WTC11 (cell line): ENCODE results near the gene CEMIP. TPM values are rescaled to one million over a fixed set of nuclear protein-coding genes. Genes with fewer than 3 reads are reported as not detected.

Experiments
- ATAC-seq: fragments of 200-7000 bp; cut with Tn5 transposase; 2 replicates; pipeline ENCODE4 v1.10.0; 2021; ENCODE audit warnings: mild to moderate bottlenecking, moderate library complexity
- CTCF ChIA-PET: fragments of 300-600 bp; sonication (Branson Sonifier 250); formaldehyde crosslinking; loops from one replicate; lab custom pipeline; 2021; ENCODE audit warnings: antibody characterized with exemption; lab: Charles Lee
- POLR2A ChIA-PET: fragments of 350-600 bp; sonication (Branson Sonifier 250); formaldehyde crosslinking; loops from one replicate; lab custom pipeline; 2021; ENCODE audit warnings: antibody characterized with exemption; lab: Charles Lee
- DNase-seq: peaks from one replicate; pipeline ENCODE4 v3.0.0; 2021; ENCODE audit warnings: low spot score
- H3K27ac Mint-ChIP-seq: 2 replicates; pipeline ENCODE4 v1.8.0; 2021; ENCODE audit warnings: mixed read lengths
- H3K27me3 Mint-ChIP-seq: 2 replicates; pipeline ENCODE4 v1.8.0; 2021; ENCODE audit warnings: low read depth, mild to moderate bottlenecking, moderate library complexity, mixed read lengths
- H3K36me3 Mint-ChIP-seq: 2 replicates; pipeline ENCODE4 v1.8.0; 2021; ENCODE audit warnings: mixed read lengths
- H3K4me1 Mint-ChIP-seq: 2 replicates; pipeline ENCODE4 v1.8.0; 2022; ENCODE audit warnings: mixed read lengths
- H3K4me3 Mint-ChIP-seq: 2 replicates; pipeline ENCODE4 v1.8.0; 2021; ENCODE audit warnings: mild to moderate bottlenecking, moderate library complexity, mixed read lengths
- H3K9me3 Mint-ChIP-seq: 2 replicates; pipeline ENCODE4 v1.8.0; 2021; ENCODE audit warnings: mixed read lengths
- EMX1 ChIP-seq: fragments of 250-450 bp; sonication (Bioruptor Pico); IDR thresholded peaks from 2 replicates; pipeline ENCODE4 v1.8.0; 2021; ENCODE audit warnings: mild to moderate bottlenecking
- ESRRA ChIP-seq: sonication (generic); formaldehyde crosslinking; IDR thresholded peaks from 2 replicates; pipeline ENCODE4 v1.8.1; 2022; ENCODE audit warnings: mild to moderate bottlenecking, missing genetic modification reagents, borderline replicate concordance
- FOXK1 ChIP-seq: sonication (generic); formaldehyde crosslinking; IDR thresholded peaks from 2 replicates; pipeline ENCODE4 v1.8.0; 2022; ENCODE audit warnings: mild to moderate bottlenecking, moderate library complexity, missing genetic modification reagents
- FOXP1 ChIP-seq: sonication (generic); formaldehyde crosslinking; IDR thresholded peaks from 2 replicates; pipeline ENCODE4 v1.8.0; 2022; ENCODE audit warnings: missing genetic modification reagents, mild to moderate bottlenecking, moderate library complexity, borderline replicate concordance
- FOXP4 ChIP-seq: sonication (generic); formaldehyde crosslinking; IDR thresholded peaks from 2 replicates; pipeline ENCODE4 v1.8.0; 2022; ENCODE audit warnings: mild to moderate bottlenecking, missing genetic modification reagents
- IRF1 ChIP-seq: sonication (generic); formaldehyde crosslinking; IDR thresholded peaks from 2 replicates; pipeline ENCODE4 v1.8.0; 2023; ENCODE audit warnings: missing genetic modification reagents
- MXD4 ChIP-seq: fragments of 250-450 bp; sonication (Bioruptor Pico); IDR thresholded peaks from 2 replicates; pipeline ENCODE4 v1.8.0; 2021; ENCODE audit warnings: mild to moderate bottlenecking, moderate library complexity, borderline replicate concordance
- NFATC4 ChIP-seq: fragments of 250-450 bp; sonication (Bioruptor Pico); IDR thresholded peaks from 2 replicates; pipeline ENCODE4 v1.9.0; 2021; ENCODE audit warnings: mild to moderate bottlenecking
- PRRX2 ChIP-seq: fragments of 250-450 bp; sonication (Bioruptor Pico); IDR thresholded peaks from 2 replicates; pipeline ENCODE4 v1.8.0; 2021; ENCODE audit warnings: mild to moderate bottlenecking
- SMAD3 ChIP-seq: sonication (generic); formaldehyde crosslinking; IDR thresholded peaks from 2 replicates; pipeline ENCODE4 v1.8.0; 2022; ENCODE audit warnings: missing genetic modification reagents, mild to moderate bottlenecking, borderline replicate concordance
- SP1 ChIP-seq: sonication (generic); formaldehyde crosslinking; conservative IDR thresholded peaks from 2 replicates; pipeline ENCODE4 v1.8.1; 2022; ENCODE audit warnings: missing genetic modification reagents
- STAT6 ChIP-seq: sonication (generic); formaldehyde crosslinking; conservative IDR thresholded peaks from 2 replicates; pipeline ENCODE4 v1.8.1; 2023; ENCODE audit warnings: mild to moderate bottlenecking, low read depth, missing genetic modification reagents, moderate library complexity
- TEAD1 ChIP-seq: sonication (generic); formaldehyde crosslinking; IDR thresholded peaks from 2 replicates; pipeline ENCODE4 v1.8.0; 2022; ENCODE audit warnings: mild to moderate bottlenecking, missing genetic modification reagents
- ZNF232 ChIP-seq: sonication (generic); formaldehyde crosslinking; IDR thresholded peaks from 2 replicates; pipeline ENCODE4 v1.8.0; 2022; ENCODE audit warnings: mild to moderate bottlenecking, missing genetic modification reagents
- ZNF671 ChIP-seq: fragments of 250-450 bp; sonication (Bioruptor Pico); IDR thresholded peaks from 2 replicates; pipeline ENCODE4 v1.8.0; 2021; ENCODE audit warnings: mild to moderate bottlenecking
- total RNA-seq: library from RNA; stranded (reverse); gene quantifications from 3 replicates; pipeline ENCODE4 v1.2.3, GENCODE V29; 2021
- TF ChIP-seq, protein P1 (sequence below): sonication (generic); formaldehyde crosslinking; IDR thresholded peaks from 2 replicates; pipeline ENCODE4 v1.8.1; 2023; ENCODE audit warnings: mild to moderate bottlenecking, missing genetic modification reagents, borderline replicate concordance
- TF ChIP-seq, protein P2 (sequence below): sonication (generic); formaldehyde crosslinking; IDR thresholded peaks from 2 replicates; pipeline ENCODE4 v1.8.1; 2022; ENCODE audit warnings: low read depth, mild to moderate bottlenecking, moderate library complexity, missing genetic modification reagents, borderline replicate concordance
- TF ChIP-seq, protein P3 (sequence below): fragments of 250-450 bp; sonication (Bioruptor Pico); IDR thresholded peaks from 2 replicates; pipeline ENCODE4 v1.9.0; 2021; ENCODE audit warnings: mild to moderate bottlenecking
- TF ChIP-seq, protein P4 (sequence below): sonication (generic); formaldehyde crosslinking; IDR thresholded peaks from 2 replicates; pipeline ENCODE4 v1.8.0; 2022; ENCODE audit warnings: mild to moderate bottlenecking, missing genetic modification reagents
- TF ChIP-seq, protein P5 (sequence below): fragments of 250-450 bp; sonication (Bioruptor Pico); IDR thresholded peaks from 2 replicates; pipeline ENCODE4 v1.8.0; 2021; ENCODE audit warnings: mild to moderate bottlenecking

The CEMIP gene
- total RNA-seq, 1 experiment from 2014 or later = 0.87 TPM

DNA sequence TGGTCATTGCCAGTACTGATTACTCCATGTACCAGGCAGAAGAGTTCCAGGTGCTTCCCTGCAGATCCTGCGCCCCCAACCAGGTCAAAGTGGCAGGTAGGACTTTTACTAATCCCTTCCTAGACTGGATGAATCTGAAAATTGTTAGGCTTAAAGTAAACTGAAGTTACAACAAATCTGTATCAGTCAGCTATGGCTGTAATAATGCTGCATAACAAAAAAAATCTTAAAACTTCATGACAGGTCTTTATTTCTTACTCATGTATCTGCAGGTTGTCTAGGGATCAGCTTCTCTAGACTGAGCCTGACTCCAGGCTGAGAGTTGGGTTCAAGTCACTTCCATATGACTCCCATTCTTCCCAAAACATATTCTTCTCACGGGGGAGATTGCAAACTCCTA lies 116.8 kb downstream of the CEMIP start (continued):
- TF ChIP-seq, protein P1, sequence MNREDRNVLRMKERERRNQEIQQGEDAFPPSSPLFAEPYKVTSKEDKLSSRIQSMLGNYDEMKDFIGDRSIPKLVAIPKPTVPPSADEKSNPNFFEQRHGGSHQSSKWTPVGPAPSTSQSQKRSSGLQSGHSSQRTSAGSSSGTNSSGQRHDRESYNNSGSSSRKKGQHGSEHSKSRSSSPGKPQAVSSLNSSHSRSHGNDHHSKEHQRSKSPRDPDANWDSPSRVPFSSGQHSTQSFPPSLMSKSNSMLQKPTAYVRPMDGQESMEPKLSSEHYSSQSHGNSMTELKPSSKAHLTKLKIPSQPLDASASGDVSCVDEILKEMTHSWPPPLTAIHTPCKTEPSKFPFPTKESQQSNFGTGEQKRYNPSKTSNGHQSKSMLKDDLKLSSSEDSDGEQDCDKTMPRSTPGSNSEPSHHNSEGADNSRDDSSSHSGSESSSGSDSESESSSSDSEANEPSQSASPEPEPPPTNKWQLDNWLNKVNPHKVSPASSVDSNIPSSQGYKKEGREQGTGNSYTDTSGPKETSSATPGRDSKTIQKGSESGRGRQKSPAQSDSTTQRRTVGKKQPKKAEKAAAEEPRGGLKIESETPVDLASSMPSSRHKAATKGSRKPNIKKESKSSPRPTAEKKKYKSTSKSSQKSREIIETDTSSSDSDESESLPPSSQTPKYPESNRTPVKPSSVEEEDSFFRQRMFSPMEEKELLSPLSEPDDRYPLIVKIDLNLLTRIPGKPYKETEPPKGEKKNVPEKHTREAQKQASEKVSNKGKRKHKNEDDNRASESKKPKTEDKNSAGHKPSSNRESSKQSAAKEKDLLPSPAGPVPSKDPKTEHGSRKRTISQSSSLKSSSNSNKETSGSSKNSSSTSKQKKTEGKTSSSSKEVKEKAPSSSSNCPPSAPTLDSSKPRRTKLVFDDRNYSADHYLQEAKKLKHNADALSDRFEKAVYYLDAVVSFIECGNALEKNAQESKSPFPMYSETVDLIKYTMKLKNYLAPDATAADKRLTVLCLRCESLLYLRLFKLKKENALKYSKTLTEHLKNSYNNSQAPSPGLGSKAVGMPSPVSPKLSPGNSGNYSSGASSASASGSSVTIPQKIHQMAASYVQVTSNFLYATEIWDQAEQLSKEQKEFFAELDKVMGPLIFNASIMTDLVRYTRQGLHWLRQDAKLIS (CRISPR knock-in tag) = no peak

GRCh38 chr15:80898040-80898439 lies 118.9 kb downstream of the CEMIP start:
- Mint-ChIP-seq H3K27me3 (no peaks in the 10 kb centered on the region), H3K27ac (no peak overlapping the region; the same call in 1 of the 2 replicates), H3K4me3 (no peak overlapping the region), H3K9me3 (peaks cover 18% of the 10 kb centered on the region), H3K36me3 (peaks cover 19% of the 10 kb centered on the region), H3K4me1 (no peaks in the 10 kb centered on the region)
- ChIA-PET CTCF (interaction anchor here (1.0 kb wide), 1 partner anchor 42 kb away, joined by 3 read pairs; no protein-coding TSS in a partner anchor), POLR2A (no interaction called here)
- ATAC-seq (no peak), DNase-seq (no peak)
- TF ChIP-seq IRF1 (CRISPR knock-in tag) (no peak), MXD4 (no peak), SMAD3 (CRISPR knock-in tag) (no peak), EMX1 (CRISPR knock-in tag) (no peak), STAT6 (CRISPR knock-in tag) (no peak), NFATC4 (no peak), SP1 (no peak), ZNF232 (no peak), ESRRA (no peak), FOXP1 (CRISPR knock-in tag) (no peak), FOXK1 (no peak), FOXP4 (CRISPR knock-in tag) (no peak), PRRX2 (CRISPR knock-in tag) (no peak), TEAD1 (CRISPR knock-in tag) (no peak), ZNF671 (CRISPR knock-in tag) (no peak)
- TF ChIP-seq, protein P2, sequence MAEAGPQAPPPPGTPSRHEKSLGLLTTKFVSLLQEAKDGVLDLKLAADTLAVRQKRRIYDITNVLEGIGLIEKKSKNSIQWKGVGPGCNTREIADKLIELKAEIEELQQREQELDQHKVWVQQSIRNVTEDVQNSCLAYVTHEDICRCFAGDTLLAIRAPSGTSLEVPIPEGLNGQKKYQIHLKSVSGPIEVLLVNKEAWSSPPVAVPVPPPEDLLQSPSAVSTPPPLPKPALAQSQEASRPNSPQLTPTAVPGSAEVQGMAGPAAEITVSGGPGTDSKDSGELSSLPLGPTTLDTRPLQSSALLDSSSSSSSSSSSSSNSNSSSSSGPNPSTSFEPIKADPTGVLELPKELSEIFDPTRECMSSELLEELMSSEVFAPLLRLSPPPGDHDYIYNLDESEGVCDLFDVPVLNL (CRISPR knock-in tag) = no peak
- TF ChIP-seq, protein P3, sequence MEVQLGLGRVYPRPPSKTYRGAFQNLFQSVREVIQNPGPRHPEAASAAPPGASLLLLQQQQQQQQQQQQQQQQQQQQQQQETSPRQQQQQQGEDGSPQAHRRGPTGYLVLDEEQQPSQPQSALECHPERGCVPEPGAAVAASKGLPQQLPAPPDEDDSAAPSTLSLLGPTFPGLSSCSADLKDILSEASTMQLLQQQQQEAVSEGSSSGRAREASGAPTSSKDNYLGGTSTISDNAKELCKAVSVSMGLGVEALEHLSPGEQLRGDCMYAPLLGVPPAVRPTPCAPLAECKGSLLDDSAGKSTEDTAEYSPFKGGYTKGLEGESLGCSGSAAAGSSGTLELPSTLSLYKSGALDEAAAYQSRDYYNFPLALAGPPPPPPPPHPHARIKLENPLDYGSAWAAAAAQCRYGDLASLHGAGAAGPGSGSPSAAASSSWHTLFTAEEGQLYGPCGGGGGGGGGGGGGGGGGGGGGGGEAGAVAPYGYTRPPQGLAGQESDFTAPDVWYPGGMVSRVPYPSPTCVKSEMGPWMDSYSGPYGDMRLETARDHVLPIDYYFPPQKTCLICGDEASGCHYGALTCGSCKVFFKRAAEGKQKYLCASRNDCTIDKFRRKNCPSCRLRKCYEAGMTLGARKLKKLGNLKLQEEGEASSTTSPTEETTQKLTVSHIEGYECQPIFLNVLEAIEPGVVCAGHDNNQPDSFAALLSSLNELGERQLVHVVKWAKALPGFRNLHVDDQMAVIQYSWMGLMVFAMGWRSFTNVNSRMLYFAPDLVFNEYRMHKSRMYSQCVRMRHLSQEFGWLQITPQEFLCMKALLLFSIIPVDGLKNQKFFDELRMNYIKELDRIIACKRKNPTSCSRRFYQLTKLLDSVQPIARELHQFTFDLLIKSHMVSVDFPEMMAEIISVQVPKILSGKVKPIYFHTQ (CRISPR knock-in tag) = no peak
- TF ChIP-seq, protein P4, sequence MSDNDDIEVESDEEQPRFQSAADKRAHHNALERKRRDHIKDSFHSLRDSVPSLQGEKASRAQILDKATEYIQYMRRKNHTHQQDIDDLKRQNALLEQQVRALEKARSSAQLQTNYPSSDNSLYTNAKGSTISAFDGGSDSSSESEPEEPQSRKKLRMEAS (CRISPR knock-in tag) = no peak
- TF ChIP-seq, protein P5, sequence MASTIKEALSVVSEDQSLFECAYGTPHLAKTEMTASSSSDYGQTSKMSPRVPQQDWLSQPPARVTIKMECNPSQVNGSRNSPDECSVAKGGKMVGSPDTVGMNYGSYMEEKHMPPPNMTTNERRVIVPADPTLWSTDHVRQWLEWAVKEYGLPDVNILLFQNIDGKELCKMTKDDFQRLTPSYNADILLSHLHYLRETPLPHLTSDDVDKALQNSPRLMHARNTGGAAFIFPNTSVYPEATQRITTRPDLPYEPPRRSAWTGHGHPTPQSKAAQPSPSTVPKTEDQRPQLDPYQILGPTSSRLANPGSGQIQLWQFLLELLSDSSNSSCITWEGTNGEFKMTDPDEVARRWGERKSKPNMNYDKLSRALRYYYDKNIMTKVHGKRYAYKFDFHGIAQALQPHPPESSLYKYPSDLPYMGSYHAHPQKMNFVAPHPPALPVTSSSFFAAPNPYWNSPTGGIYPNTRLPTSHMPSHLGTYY (CRISPR knock-in tag) = no peak
